ENCODE measurements around the gene IPO5. TPM values are rescaled to one million over a fixed set of nuclear protein-coding genes. Genes with fewer than 3 reads are reported as not detected.

The IPO5 gene
- total RNA-seq, 1 experiment from 2014 or later, result 342 TPM

- Histone ChIP-seq H3K56ac (ENCODE audit: insufficient read length, low read depth, low read length) (no peak overlapping the region), H3K23ac (ENCODE audit: insufficient read length, low read depth, low read length) (no peak overlapping the region), H3K27ac (ENCODE audit: insufficient read length, low read depth, low read length) (no peak overlapping the region), H2AK5ac (ENCODE audit: insufficient read length, low read length) (no peak overlapping the region), H3K27me3 (ENCODE audit: insufficient read depth, low read length) (no peaks in the 10 kb centered on the region), H3K14ac (ENCODE audit: insufficient read depth, low read length) (no peak overlapping the region), H2BK20ac (ENCODE audit: low read depth, low read length, poor library complexity, severe bottlenecking) (no peak overlapping the region), H2BK12ac (ENCODE audit: insufficient read length, low read depth, low read length) (no peak overlapping the region), H3K18ac (ENCODE audit: insufficient read length, low read depth, low read length) (no peak overlapping the region), H4K5ac (ENCODE audit: insufficient read length, low read depth, low read length) (no peak overlapping the region), H2BK120ac (ENCODE audit: low read depth, low read length, poor library complexity, severe bottlenecking) (no peak overlapping the region), H2BK15ac (ENCODE audit: low read depth, low read length) (no peak overlapping the region), H2AFZ (ENCODE audit: low read length) (no peak overlapping the region), H4K91ac (ENCODE audit: insufficient read length, low read depth, low read length) (no peak overlapping the region), H3K79me2 (ENCODE audit: insufficient read depth, low read length) (no peaks in the 10 kb centered on the region), H3K4me1 (ENCODE audit: insufficient read depth, low read length) (0 out of 2 replicates have a peak, but pooled peaks cover 5% of the 10 kb centered on the region), H3K79me1 (ENCODE audit: insufficient read depth, low read depth, low read length, poor library complexity, severe bottlenecking) (no peaks in the 10 kb centered on the region), H2BK5ac (ENCODE audit: insufficient read length, low read length) (no peak overlapping the region), H3K9me3 (ENCODE audit: control insufficient read depth, low read depth, low read length) (no peaks in the 10 kb centered on the region), H4K20me1 (ENCODE audit: control insufficient read depth, insufficient read depth, insufficient read length) (no peaks in the 10 kb centered on the region), H4K8ac (replicated peaks; ENCODE audit: insufficient read length, low read depth, low read length) (no peak overlapping the region), H3K4me2 (ENCODE audit: insufficient read depth, insufficient read length, low read length) (no peak overlapping the region), H3K9ac (ENCODE audit: extremely low read depth, insufficient read length, low read length) (no peak overlapping the region), H3K4ac (ENCODE audit: low read depth, low read length) (no peak overlapping the region), H3K23me2 (ENCODE audit: insufficient read length, low read depth, low read length, poor library complexity, severe bottlenecking) (no peaks in the 10 kb centered on the region), H3T11ph (ENCODE audit: low read length) (no peak overlapping the region)
- Mint-ChIP-seq H3K4me3 (no peak overlapping the region; a peak in 1 of 5 replicates), H3K27ac (no peak overlapping the region), H3K9me3 (no peaks in the 10 kb centered on the region), H3K36me3 (ENCODE audit: insufficient read depth in 1 of 3, low read depth in 3 of 3) (no peaks in the 10 kb centered on the region), H3K4me1 (peaks cover 8 to 14% of the 10 kb centered on the region in 2 experiments), H3K27me3 (ENCODE audit: low read depth) (no peaks in the 10 kb centered on the region)
- WGBS (ENCODE audit: extremely low coverage, insufficient read length, low lambda C conversion rate), result no CpG with 5 or more reads among the region's 5 CpGs
- TF ChIP-seq CTCF (conservative IDR thresholded peaks at IDR 0.05), result no peak
- no peak for DNase-seq
These were observed 78.7 kb downstream of the IPO5 start for GRCh38 chr13:98032168-98032567.

Data from H9 (cell line).